ENCODE measurements around the gene C13orf42.

GRCh38 chr13:51041710-51042109 lies 69.4 kb downstream of the C13orf42 start:
- TF ChIP-seq CTCF (conservative IDR thresholded peaks at IDR 0.05; ENCODE audit: low read length) = no peak
- no peak for TF ChIP-seq EZH2phosphoT487 (IDR thresholded peaks at IDR 0.05; ENCODE audit: borderline replicate concordance)
